Cerebellar cortex (tissue), 1 donor: ENCODE results near the gene CCDC85C.

Experiments
- DNase-seq: peaks from one replicate; pipeline ENCODE4 v3.0.0-alpha.2; 2015; ENCODE audit warnings: low spot score

Gene CCDC85C

DNA sequence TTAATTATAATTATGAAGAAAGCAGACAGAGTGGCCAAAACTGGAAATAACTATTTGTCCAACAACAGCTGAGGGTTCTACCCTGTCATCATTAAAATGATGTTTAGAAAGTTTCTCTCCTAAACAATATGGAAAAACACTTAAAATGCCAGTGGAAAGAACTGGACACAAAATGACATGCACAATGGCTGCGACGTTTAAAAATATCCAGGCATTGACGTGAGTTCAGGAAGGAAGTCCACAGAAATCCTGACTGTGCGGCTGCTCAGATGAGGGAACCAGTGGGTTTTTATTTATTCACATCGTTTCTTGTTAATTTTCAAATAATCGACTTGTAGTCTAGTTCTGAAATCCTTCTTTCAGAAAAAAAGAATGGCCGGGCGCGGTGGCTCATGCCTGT lies 64.5 kb downstream of the CCDC85C start:
- DNase-seq = no peak

DNA sequence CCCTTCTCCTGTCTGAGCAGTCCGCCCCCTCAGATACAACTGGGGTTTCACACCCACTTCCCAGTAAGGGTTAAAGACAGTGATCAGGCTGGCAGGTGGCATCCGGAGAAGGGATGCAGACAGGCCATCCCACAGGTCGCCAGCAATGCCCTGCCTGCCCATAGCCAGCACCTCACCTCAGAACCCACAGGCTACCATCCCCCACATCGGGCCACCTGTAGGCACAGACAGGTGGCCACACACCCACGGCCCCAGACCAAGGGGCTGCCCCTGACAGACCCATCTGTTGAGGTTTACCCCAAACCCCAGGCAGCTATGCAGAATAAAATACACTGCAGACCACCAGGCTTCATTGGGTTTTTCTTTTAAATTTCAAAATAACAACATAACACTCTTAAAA lies 65.3 kb downstream of the CCDC85C start:
- DNase-seq = no peak

DNA sequence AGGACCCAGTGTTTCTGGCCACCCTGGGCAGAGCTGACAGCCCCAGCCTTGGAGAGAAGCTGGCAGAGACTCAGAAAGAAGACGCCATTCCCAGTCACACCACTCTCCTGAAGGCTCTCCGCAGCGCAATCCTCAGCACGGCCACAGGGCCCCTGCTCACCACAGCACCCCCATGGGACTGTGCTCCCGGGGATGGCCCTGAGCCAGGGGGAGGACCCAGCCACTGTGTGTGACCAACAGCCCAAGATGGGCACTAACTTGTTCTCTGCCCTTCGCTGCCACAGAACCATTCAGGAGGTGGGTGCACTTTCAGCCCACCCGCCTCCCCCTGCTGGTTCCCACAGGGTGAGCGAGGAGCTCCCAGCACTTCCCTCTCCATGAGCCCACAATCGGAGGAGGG lies 65.7 kb downstream of the CCDC85C start:
- DNase-seq = no peak

DNA sequence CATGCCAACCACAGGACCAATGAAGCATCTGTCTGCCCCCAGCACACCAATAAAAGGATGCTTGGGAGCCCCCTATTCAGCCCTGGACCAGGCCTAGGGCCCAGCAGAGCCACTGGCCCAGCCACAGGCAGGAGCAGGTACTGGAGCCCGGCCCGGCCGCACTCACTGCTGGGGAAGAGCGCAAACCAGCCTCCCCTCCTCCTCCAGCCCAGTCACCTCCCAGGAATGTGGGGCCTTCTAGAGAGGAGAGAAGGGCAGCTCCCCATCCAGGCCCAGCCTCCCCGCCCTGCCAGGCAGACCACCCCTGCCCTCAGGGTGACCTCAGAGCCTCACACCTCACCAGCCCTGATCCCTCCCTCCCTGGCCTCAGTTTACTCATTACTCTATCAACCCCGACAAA lies 66.6 kb downstream of the CCDC85C start:
- no peak for DNase-seq

DNA sequence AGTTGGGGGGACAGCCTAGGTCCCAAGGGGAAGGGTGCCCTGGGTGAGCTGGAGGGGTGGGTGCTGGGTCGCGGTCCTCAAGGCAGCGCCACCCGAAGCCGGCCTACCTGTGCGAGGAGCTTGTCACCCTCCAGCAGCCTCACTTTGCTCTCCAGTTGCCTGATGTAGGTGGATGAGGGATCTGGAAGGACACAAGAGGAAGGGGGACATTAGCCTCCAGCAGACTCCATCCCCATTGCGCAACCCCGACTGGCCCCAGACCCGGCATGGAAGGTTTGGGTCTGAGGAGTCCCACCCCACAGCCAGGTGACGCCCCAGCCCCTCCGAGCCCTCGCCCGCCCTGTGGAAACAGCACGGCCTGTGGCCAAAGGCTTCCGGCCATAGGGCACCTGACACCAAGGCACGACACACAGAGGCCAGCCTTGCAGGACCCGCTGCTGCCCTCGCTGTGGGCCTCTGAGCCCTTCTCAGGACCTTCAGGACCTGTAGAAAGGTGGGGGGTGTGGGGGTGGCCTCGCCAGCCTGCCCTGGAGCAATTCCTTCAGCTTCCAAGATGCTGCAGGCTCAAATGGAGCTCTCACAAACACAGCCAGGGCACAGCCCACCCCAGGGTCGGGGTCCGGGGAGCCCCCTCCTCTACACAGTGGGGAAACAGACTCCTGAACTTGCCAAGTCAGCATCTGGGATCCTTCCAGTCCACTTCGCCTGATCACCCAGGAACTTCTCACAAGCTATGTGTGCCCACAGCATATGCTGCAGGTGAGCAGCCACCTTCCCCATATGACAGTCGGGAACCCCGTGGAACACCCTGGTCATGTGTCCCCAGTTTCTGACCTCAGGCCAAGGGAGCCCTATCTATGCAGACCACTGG lies 67.9 kb downstream of the CCDC85C start:
- DNase-seq = no peak

DNA sequence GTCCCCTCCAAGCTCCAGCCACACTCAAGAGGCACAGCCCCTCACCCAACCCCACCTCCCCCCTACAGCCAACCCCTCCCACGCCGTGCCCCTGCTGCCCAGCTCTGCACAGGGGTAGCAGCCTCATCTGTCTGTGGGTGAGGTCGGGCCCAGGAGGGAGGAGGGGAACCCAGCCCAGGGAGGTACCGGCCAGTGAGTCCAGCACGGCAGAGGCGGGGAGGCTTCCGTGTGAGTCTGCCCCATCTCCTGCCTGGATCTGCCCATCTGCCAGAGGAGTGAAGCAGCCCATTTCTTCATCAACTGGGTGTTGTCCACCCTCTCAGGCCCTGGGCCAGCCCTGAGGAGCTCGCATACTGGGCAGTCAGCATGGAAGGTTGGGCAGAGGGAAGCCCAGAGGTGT lies 68.6 kb downstream of the CCDC85C start:
- no peak for DNase-seq

DNA sequence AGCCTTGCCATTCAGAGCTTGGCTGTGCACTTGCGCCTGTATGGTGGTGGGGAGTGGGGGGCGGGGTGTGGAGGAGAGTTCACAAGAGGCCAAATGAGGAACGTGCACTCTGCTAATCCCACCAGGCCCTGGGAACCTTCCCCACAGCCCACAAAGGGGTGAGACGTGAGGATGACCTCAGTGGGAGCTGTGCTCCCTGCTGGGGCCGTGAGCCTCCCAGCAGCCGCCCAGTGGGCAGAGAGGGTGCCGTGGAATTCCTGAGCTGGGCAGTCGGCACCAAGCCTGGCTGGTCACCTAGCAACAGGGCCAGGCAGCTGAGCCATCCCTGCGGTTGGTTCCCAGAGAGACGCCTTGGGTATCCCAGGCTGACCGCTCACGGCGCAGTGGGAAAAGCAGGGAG lies 69.1 kb downstream of the CCDC85C start:
- no peak for DNase-seq

DNA sequence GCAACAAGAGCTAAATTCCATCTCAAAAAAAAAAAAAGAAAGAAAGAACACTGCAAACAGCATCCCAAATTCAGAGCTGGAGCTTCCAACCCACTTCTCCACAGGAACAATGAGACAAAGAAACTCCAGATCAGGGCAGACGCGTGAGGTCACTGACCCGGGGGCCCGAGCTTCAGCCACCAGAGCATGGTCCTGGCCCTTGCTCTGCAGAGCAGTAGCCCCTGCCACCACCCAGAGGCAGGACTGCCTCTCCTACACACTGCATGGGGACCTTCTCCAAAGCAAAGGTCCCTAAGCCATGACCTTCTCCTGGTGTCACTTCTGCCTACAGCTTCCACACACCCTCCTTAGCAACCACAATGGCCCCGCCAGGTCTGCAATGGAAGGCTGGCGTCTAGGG lies 69.7 kb downstream of the CCDC85C start:
- no peak for DNase-seq

DNA sequence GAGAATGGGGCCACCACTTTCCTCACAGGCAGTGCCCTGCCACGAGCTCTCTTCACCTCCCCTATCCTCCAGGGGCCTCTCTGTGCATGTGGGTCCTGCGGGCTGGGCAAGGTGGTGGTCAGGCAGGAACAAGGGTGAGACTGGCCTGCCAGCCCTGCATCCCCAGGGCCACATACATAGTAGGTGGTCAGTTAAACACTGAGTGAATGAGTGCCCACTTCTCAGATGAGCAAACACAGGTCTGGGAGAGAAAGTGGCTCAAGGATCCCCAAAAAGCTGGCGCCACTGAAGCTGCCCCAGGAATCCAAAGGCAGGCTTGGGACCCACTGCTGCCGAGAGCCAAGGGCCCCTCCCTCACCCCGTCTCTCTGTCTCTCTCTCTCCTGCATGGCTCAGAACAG lies 71.7 kb downstream of the CCDC85C start:
- DNase-seq = no peak

DNA sequence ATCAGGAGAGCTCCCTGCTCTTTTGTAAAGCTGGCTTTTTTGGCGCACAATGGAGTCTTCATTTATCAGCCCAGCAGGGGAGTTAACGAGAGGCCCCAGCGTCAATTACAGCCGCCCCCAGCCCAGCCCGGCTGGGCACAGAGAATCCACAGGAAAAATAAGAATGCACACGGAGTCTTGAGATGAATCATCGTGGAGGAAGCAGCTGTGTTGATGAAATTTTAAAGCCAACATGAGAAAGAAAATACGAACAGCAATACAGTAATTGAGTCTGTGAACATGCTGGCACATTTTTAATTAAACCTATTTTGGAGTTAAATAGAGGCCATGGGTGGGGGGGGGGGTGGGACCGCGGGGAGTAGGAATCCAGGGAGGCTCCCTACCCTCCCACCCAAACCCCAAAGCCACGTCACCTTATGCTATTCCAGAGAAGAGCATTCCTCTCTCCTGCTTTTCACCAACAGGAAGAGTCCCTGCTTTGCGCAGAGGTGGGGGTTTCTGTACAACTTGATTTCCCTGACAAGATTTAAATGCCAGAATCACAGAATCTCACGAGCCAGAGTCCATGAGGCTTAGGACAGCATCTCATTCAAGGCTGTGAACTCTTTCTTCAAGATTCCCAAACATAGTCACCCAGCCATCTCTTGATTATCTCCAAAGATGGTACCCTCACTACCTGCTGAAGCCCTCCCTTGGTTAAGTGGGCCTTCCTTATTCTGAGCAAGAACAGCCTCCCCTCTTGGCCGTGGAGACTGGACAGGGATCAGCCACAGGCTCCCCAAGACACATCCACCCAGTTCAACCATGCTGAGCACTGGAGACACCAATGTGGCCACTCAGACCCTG lies 72.5 kb downstream of the CCDC85C start:
- DNase-seq = no peak

DNA sequence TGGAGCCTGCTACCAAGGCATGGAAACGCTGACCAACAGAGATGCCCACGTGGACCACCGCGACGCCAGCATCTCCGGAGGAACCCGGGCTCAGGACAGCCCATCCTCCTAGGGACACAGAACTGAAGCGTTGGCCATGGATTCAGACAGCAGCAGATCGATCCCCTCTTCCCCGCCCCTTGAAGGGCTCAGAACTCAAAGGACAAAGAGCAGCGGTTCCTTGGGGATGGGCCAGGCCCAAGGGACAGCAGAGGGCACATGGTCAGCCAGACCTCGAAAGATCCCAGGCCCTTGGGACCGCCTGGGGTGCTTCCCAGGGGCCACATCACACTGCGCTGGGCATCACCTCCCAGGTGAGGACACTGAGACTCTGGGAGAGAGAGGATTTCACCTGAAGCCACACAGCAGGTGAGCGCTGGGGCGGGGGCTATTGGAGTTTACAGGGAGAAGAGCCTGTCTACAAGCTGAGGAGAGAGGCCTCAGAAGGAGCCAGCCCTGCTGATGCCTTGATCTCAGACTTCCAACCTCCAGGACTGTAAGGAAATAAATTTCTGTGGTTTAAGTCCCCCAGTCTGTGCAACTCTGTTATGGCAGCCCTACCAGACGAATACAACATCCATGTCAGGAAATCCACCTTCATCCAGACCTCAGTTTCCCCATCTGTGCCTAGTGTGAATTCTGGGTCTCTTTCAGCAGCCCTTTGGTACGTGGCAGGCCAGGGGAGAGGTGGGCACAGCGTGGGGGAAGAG lies 73.4 kb downstream of the CCDC85C start:
- no peak for DNase-seq

DNA sequence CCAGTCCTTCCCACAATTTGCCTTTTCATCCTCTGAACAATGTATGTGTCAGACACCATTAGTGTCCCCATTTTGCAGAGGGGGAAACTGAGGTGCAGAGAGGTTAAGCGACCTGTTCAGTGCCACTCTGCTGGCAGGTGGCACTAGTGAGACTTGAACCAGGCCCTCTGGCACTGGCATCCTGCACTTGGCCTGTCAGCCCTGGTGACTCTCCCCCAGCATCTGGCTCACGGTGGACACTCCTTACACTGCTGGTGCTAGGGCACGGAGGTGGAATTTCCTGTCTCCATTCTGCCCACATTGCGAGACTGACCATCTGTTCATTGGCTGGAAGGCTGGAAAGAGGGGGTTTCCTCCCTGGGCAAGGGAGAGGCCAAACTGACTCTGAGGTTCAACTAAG lies 74.1 kb downstream of the CCDC85C start:
- DNase-seq = peak; percentile 59

DNA sequence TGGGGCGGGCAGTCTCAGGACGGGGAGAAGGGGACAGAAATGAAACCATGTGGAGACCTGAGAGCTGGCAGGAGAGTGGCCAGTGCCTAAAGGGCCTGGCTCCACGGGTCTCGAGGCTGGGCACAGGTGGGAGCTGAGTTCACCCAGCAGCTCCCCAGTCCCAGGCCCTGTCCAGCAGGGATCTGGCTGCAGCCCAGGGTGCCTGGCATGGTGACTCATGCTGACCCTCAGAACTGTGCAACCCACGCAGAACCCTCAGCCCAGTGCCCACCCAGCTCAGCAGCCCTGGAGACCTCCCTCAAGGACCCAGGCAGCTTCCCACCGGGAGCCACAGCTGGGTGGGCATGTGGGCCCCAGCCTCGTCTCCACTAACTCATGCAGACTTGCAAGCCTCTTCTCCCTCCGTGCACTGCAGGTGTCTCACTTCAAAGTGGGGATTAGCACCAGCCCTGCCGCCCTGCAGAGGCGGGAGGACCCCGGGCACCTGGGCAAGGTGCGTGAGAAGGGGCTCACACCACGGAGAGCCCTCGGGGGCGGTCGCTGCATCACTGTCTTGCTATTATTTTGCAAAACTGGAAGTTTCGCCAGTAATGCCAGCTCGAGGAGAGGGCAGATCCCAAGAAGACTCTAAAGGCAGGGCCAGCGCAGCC lies 76.5 kb downstream of the CCDC85C start:
- no peak for DNase-seq

DNA sequence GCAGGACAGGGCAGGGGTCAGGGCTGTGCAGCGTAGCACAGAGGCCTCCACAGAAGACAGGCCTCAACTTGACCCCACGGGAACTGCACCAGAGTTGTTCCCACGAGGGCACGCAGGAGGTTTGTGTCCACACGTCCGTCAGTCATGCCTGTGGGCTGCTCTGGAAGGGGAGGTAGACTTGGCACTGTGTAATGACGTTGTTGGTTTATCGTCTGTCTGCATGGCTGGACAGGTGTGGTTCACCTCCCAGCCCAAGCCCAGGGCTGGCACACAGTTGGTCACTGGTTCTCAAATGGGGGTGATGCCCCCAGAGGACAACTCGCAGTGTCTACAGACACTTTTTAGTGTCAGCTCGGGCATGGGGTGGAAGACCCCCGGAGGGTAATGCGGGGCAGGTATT lies 77.0 kb downstream of the CCDC85C start:
- no peak for DNase-seq

DNA sequence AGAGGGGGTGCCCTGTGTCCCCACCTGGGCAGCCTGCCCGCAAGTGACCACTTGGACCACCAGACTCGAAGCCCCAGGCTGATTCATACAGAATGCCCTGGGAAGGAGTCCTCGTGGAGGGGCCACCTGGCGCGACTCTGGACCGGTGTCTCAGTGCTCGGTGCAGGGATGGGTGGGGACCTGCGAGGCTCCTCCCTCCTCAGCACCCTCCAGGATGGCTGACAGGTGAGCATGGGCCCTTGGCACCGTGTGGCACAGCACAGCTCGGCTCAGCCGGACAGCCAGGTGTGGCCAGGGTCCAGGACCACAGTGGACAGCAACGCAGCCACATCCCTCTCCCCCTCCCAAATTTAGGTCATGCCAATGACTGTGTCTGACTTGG lies 78.3 kb downstream of the CCDC85C start:
- DNase-seq = no peak

DNA sequence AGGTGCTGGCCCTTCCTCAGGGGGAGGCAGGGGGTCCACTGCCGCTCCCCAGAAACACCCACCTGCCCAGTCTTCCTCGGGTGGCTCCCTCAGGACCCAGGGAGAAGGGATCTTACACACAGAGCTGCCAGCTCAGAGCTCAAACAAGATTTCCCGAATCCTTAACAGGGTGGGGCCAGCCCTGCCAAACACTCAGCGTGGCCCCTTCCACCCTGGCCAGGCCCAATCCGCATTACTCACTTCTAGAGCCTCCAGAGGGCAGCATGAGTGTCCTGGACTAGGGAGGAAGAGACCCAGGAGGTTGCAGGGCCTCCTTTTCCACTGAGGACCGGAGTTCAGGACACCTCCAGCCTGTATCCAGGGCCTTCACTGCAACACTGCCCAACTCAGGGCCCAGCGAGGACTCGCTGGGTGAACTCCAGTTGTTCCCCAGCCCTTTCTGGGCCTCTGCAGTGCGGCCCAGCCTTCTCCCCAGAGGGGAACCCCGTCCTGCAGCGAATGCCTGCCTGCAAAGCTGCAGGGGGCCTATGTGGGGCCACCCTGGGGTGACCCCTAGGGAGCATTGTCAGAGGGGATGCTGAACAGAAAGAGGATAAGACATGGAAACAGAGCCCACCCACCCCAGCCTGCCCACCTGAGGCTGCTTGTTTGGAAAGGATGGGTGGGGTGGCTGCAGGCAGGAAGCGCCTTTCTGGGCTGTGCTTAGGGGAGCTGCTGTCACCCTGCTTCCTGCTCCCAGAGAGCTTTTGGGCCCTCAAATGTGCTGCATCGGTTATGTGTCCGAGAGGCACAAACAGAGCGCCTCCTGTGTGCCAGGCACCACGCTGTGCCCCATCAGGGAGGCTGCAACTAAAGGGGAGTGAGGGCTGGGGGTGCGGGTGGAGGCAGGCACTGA lies 79.0 kb downstream of the CCDC85C start:
- peak; percentile 75 for DNase-seq

DNA sequence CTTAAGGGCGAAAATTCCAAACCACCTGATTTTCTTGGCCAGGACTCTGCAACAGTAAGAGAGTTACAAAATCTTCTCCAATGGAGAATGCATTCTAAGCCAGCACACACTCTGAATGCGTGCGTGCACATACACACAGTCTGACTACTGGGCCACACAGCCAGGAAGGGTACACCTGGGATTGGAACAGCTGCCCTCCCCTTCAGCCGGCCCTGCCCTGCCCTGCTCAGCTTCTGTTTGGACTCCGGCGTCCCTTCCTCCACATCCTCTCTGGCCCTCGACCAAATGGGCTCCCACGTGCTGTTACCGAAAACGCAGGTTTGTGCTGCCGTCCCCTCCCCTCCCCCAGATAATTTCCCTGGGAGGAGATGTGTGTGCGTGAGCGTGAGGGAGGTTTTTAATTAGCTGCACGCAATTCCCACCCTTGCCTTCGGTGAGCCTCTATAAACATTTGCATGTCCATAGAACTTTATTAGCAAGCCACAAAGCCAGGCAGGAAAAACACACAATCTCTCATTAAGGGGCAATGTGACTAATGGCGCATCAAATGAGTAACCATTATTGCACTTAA lies 79.8 kb downstream of the CCDC85C start:
- DNase-seq = no peak

DNA sequence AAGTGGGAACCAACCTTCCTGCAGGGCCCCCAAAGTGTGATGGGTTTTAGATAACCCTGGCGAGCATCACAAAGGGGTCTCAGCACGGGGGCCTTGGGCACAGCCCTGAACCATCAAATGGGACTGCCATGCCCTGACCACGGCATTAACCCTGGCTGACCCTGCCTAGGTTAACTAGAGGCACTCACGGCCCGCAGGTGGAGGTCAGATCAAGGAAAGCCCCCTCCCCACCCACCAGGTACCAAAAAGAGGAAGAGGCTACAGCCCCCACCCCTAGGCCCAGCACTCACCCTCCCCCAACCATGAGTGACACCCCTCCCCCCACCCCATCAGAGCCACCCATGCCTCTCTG lies 80.3 kb downstream of the CCDC85C start:
- DNase-seq = no peak

DNA sequence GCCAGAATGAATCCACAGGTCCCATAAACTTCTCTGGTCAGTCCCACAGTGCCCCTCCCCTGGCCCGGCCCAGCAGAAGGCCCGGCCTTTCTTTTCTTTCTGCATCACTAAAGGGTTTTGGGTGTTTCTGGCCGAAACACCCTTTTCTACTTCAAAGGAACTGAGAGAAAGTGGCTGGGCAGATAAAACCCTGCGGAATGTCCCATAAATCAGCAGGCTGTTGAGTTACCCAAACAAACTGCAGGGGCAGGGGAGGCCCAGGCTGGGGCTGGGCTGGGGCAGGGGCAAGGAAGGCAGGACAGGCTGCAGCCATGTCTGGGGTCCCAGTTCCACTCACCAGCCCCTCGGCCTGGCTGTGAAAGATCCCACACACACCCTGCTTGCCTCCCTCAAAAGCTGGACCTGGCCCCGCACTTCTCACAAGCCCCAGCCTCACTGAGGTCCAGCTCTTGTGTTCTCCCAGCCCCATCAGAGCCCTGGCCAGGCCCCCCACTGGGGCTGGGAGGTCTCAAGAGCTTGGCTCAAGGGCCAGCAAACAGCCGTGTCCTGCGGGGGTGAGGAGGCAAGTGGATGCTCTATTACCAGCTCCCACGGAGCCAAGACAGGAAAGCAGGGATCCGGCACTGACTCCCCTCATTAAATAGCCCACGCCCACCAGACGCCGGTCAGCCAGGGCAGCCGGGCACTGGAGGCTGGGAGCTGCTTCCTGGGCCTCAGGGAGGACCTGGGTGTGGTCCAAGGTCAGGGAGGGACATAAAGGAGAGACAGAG lies 80.9 kb downstream of the CCDC85C start:
- DNase-seq = no peak

DNA sequence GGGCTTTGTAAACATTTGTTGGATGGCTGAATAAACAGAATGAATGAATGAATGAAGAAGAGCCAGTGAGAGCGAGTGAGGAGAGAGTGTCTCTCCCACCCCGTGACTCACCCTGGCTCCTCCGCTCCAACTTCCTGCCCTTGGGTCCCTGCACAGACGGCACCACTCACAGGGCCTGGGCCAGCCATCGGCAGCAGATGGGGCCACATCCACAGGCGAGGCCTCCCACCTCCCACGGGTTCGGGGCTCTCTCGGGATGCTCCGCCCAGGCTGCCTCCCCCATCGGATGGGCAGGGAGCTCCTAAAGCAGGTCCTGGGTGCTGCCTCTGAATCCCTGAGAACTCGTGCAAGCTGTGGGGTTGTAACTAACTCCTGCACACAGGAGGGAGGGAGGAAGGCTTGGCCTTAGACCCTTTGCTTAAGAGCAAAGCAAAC lies 81.5 kb downstream of the CCDC85C start:
- DNase-seq = no peak
